RWPE2 (cell line): ENCODE data around the gene TXNL4A.
A peak's percentile ranks its signal among the peaks of the same experiment; 100 is the strongest.
"Not testable (repeated sequence)": the region's sequence is repeated elsewhere in the genome, so short reads cannot be mapped to it uniquely, and the experiment has no call there.

Experiments
- ATAC-seq: fragments of 200-7000 bp; cut with Tn5 transposase; 3 replicates; pipeline ENCODE4 v1.9.1; 2021; ENCODE audit warnings: low read depth
- DNase-seq: peaks from one replicate; pipeline ENCODE4 v3.0.0-alpha.2; 2020; ENCODE audit warnings: low spot score
- H3K27ac ChIP-seq: fragments of 450-650 bp; 2 replicates; pipeline ENCODE4 v1.5.1; 2017; ENCODE audit warnings: mild to moderate bottlenecking; ENCODE audit not compliant: poor library complexity, severe bottlenecking
- H3K27me3 ChIP-seq: fragments of 250-450 bp; sonication (Bioruptor Pico); 2 replicates; pipeline ENCODE4 v1.5.1; 2021; ENCODE audit warnings: mild to moderate bottlenecking, moderate library complexity; ENCODE audit not compliant: insufficient read depth, poor library complexity, severe bottlenecking
- H3K36me3 ChIP-seq: fragments of 250-450 bp; sonication (Bioruptor Pico); 2 replicates; pipeline ENCODE4 v1.5.1; 2020; ENCODE audit warnings: low read depth, mild to moderate bottlenecking, moderate library complexity
- H3K4me1 ChIP-seq: fragments of 250-450 bp; sonication (Bioruptor Pico); 2 replicates; pipeline ENCODE4 v1.5.1; 2021; ENCODE audit warnings: mild to moderate bottlenecking, moderate library complexity; ENCODE audit not compliant: insufficient read depth, poor library complexity, severe bottlenecking
- H3K4me3 ChIP-seq: fragments of 250-450 bp; sonication (Bioruptor Pico); 2 replicates; pipeline ENCODE4 v1.5.1; 2021; ENCODE audit warnings: mild to moderate bottlenecking, moderate library complexity; ENCODE audit not compliant: severe bottlenecking
- H3K9me3 ChIP-seq: fragments of 250-450 bp; sonication (Bioruptor Pico); 2 replicates; pipeline ENCODE4 v1.5.1; 2021; ENCODE audit warnings: mild to moderate bottlenecking, moderate library complexity; ENCODE audit not compliant: severe bottlenecking
- TF ChIP-seq, protein P1 (sequence below): fragments of 450-650 bp; IDR thresholded peaks from one replicate; pipeline ENCODE4 v1.5.1; 2017; ENCODE audit warnings: mild to moderate bottlenecking, moderate library complexity; ENCODE audit not compliant: poor library complexity, severe bottlenecking

Gene TXNL4A

GRCh38 chr18:79960161-79960801 lies 28.1 kb downstream of the TXNL4A start:
- not testable (repeated sequence) for H3K9me3 ChIP-seq, H3K36me3 ChIP-seq, DNase-seq, H3K4me3 ChIP-seq, H3K27me3 ChIP-seq
- ATAC-seq, result 0 out of 3 replicates have a peak, but pooled peaks have one; percentile 7
- Histone ChIP-seq H3K4me1 (peaks cover 26% of the 10 kb centered on the region), H3K27ac (peak overlapping the region; percentile 38)
- TF ChIP-seq, protein P1, sequence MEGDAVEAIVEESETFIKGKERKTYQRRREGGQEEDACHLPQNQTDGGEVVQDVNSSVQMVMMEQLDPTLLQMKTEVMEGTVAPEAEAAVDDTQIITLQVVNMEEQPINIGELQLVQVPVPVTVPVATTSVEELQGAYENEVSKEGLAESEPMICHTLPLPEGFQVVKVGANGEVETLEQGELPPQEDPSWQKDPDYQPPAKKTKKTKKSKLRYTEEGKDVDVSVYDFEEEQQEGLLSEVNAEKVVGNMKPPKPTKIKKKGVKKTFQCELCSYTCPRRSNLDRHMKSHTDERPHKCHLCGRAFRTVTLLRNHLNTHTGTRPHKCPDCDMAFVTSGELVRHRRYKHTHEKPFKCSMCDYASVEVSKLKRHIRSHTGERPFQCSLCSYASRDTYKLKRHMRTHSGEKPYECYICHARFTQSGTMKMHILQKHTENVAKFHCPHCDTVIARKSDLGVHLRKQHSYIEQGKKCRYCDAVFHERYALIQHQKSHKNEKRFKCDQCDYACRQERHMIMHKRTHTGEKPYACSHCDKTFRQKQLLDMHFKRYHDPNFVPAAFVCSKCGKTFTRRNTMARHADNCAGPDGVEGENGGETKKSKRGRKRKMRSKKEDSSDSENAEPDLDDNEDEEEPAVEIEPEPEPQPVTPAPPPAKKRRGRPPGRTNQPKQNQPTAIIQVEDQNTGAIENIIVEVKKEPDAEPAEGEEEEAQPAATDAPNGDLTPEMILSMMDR, result peak; percentile 58

GRCh38 chr18:79958981-79959380 lies 29.4 kb downstream of the TXNL4A start:
- TF ChIP-seq, protein P1, result no peak
- no peak for ATAC-seq

DNA sequence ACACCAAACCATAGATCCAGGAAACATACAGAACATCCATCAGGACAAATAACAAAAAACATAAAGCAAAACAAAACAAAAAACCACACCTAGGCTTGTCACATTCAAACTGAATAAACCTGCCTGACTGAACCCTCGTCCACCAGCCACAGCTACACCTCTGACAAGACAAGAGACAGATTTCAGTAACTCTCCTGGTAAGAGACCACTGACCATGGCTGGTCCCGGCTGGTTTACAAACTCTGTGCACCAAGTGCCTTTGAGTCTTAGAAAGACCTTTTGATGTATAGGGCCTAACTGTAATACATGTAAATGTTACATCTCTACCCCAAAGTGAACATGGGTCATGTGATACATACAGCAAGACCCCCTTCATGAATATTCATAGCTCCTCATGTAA lies 32.1 kb downstream of the TXNL4A start:
- no peak overlapping the region for H3K27ac ChIP-seq
- no peaks in the 10 kb centered on the region for H3K9me3 ChIP-seq
- TF ChIP-seq, protein P1, result no peak
- DNase-seq (no peak), ATAC-seq (no peak)
- no peaks in the 10 kb centered on the region for H3K27me3 ChIP-seq
- H3K36me3 ChIP-seq, result no peaks in the 10 kb centered on the region
- no peak overlapping the region for H3K4me3 ChIP-seq
- peaks cover 13% of the 10 kb centered on the region for H3K4me1 ChIP-seq

More at GRCh38 chr18:79958981-79959380, 29.4 kb downstream of the TXNL4A start:
- Histone ChIP-seq H3K4me1 (peaks cover 26% of the 10 kb centered on the region), H3K4me3 (no peak overlapping the region), H3K27me3 (no peaks in the 10 kb centered on the region), H3K9me3 (no peaks in the 10 kb centered on the region), H3K36me3 (no peaks in the 10 kb centered on the region), H3K27ac (no peak overlapping the region)
- DNase-seq, result no peak

DNA sequence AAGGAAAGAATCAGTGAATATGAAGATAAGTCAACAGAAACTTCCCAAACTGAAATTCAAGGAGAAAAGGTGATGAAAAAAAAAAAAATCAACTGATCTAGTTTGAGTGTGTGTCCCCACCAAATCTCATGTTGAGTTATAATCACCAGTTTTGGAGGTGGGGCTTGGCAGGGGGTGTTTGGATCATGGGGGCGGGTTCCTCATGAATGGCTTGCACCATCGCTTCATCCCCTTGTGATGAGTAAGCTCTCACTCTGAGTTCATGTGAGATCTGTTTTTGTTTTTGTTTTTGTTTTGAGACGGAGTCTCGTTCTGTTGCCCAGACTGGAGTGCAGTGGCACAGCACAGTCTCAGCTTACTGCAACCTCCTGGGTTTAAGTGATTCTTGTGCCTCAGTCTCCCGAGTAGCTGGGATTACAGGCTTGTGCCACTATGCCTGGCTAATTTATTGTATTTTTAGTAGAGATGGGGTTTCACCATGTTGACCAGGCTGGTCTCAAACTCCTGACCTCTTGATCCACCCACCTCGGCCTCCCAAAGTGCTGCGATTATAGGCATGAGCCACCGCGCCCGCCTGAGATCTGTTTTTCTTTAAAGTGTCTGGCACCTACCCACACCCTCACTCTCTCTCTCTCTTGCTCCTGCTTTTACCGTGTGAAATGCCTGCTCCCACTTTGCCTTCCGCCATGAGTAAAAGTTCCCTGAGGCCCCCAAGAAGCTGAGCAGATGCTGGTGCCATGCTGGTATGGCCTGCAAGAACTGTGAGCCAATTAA lies 32.9 kb downstream of the TXNL4A start:
- no peak overlapping the region for H3K27ac ChIP-seq
- H3K4me1 ChIP-seq, result peaks cover 8% of the 10 kb centered on the region
- ATAC-seq (no peak), DNase-seq (no peak)
- no peak overlapping the region for H3K4me3 ChIP-seq
- H3K36me3 ChIP-seq, result no peaks in the 10 kb centered on the region
- TF ChIP-seq, protein P1, result no peak
- no peaks in the 10 kb centered on the region for H3K27me3 ChIP-seq
- H3K9me3 ChIP-seq, result no peaks in the 10 kb centered on the region

GRCh38 chr18:79954791-79955190 lies 33.6 kb downstream of the TXNL4A start:
- TF ChIP-seq, protein P1, result no peak
- DNase-seq, result no peak
- Histone ChIP-seq H3K27ac (no peak overlapping the region), H3K4me3 (no peak overlapping the region), H3K9me3 (no peaks in the 10 kb centered on the region), H3K27me3 (no peaks in the 10 kb centered on the region), H3K36me3 (0 out of 2 replicates have a peak, but pooled peaks cover 4% of the 10 kb centered on the region), H3K4me1 (peaks cover 7% of the 10 kb centered on the region)
- no peak for ATAC-seq
